A375 (cell line): ENCODE data around the gene SMIM10L2A. TPM values are rescaled to one million over a fixed set of nuclear protein-coding genes. Genes with fewer than 3 reads are reported as not detected.

ENCODE experiments used
- small RNA-seq: library from RNA; depleted of rRNA; stranded (forward); fragments of <200 nt; gene quantifications from one replicate; pipeline ENCODE3, GENCODE V24; 2014
- total RNA-seq: library from RNA; depleted of rRNA; stranded (reverse); fragments of >200 nt; shearing (Covaris generic); gene quantifications from 2 replicates; pipeline ENCODE4 v1.2.3, GENCODE V29; 2014; rRNA removed

SMIM10L2A gene
- total RNA-seq = 0.08 and 0.23 TPM in 2 replicates

DNA sequence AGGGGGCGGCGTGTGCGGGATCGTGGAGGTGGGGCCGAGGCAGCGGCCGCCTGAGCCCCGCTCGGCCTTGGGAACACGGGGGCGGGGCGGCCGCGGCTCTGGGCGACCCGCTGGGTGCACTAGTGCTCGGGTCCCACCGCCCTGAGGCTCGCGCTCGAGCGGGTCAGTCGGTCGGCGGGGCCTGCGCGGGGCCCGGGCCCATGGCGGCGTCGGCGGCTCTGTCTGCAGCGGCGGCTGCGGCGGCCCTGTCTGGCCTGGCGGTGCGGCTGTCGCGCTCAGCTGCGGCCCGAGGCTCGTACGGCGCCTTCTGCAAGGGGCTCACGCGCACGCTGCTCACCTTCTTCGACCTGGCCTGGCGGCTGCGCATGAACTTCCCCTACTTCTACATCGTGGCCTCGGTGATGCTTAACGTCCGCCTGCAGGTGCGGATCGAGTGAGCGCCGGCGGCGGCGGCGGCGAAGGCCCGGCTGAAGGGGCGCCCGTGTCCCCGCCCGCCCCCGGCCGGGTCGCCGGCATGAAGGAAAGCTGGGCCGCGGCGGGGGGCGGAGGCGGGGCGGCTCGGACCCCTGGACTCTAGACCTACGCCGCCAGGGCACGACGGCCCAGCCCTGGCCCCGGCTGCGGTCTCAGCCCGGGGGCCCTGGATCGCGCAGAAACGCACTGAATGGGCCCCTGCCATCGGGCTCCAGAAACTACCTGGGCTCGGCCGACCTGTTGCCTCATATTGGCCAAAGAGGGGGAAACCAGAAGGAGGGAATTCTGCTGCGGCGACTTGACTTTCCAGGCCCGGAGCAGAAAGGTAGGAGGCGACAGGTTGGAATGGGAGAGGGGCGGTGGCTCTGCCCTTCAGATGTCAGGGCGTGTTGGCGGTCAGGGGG lies at the start of gene SMIM10L2A:
Gene SMIM10L2A, plus strand, starts transcription at position 13 of the 878 bp plus-strand sequence. Its CDS starts 188 bp downstream, at position 201.

Small RNA genes within 50 kb of the gene (small RNA-seq; reads per million reads assigned to genes)
- 0.92 reads per million, percentile 52 among the genes with 10 or more reads in this experiment for gene RNA5SP515

Other genes starting within 250 kb of the SMIM10L2A start
- not detected in 2 replicates for gene ETDA, start 169.9 kb upstream of the SMIM10L2A start, total RNA-seq
- gene ETDC, start 112.5 kb upstream of the SMIM10L2A start, total RNA-seq = not detected in 2 replicates
- gene ZNF75D, start 77.8 kb upstream of the SMIM10L2A start, total RNA-seq = 2.7 and 2.8 TPM in 2 replicates
- gene ZNF449, start 77.1 kb upstream of the SMIM10L2A start, total RNA-seq = 1.6 and 2.6 TPM in 2 replicates
- 2.1 and 2.2 TPM in 2 replicates for gene INTS6L, start 98.7 kb downstream of the SMIM10L2A start, total RNA-seq